NCI-H524 treated with DMSO at 0.1 percent for 48 hours (cell line): ENCODE data around the gene LUC7L.

Source experiments
- DNase-seq: peaks from one replicate; lab custom pipeline; 2025; lab: John Stamatoyannopoulos, UW

LUC7L gene

DNA sequence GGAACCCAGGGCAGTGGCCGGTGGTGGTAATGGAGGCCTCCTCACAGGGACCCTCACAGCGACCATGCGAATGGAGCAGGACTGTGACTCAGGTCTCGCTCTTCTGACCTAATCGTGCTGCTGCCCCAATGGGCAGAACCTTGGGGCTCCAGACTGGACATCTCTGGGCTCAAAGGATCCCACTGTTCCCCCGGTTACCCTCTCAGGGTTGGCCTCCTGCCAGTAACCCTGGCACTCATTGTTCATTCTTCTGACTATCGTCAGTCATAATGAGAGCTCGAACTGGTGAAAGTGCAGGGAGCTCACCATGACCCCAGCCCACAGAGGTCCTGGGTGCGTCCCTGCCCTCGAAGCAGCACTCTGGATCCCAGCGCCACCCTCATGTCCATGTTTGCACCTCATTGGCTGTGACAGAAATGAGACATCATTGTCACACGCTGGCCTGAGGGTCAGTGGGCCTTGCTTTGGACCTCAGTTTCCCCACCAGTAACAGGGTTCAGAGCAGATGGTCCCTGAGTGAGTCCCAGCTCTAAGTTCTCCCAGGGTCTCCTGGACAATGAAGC is 86.8 kb downstream of the LUC7L start:
- no peak for DNase-seq

- DNase-seq = no peak
Measured at GRCh38 chr16:140175-140857, 88.9 kb downstream of the LUC7L start.
